ENCODE results near the gene ZDHHC11.

The ZDHHC11 gene

GRCh38 chr5:878125-878524 lies 27.3 kb upstream of the ZDHHC11 start:
- DNase-seq, result no peak

GRCh38 chr5:876398-877365 lies 25.9 kb upstream of the ZDHHC11 start:
- DNase-seq, result no peak

- no peak for DNase-seq
Measured at GRCh38 chr5:875931-876330, 25.1 kb upstream of the ZDHHC11 start.

GRCh38 chr5:873328-873727 lies 22.5 kb upstream of the ZDHHC11 start:
- no peak for DNase-seq

- no peak for DNase-seq
Measured at GRCh38 chr5:872301-872700, 21.5 kb upstream of the ZDHHC11 start.

- no peak for DNase-seq
Measured at GRCh38 chr5:871596-872298, 21.0 kb upstream of the ZDHHC11 start.

- DNase-seq, result no peak
Measured at GRCh38 chr5:870956-871355, 20.2 kb upstream of the ZDHHC11 start.

GRCh38 chr5:868428-869135 lies 17.8 kb upstream of the ZDHHC11 start:
- no peak for DNase-seq

- no peak for DNase-seq
Measured at GRCh38 chr5:867300-867870, 16.6 kb upstream of the ZDHHC11 start.

GRCh38 chr5:865771-866170 lies 15.0 kb upstream of the ZDHHC11 start:
- DNase-seq, result no peak

GRCh38 chr5:865168-865521 lies 14.4 kb upstream of the ZDHHC11 start:
- no peak for DNase-seq

- no peak for DNase-seq
Measured at GRCh38 chr5:864492-865167, 13.8 kb upstream of the ZDHHC11 start.

GRCh38 chr5:863244-863805 lies 12.5 kb upstream of the ZDHHC11 start:
- DNase-seq, result no peak

GRCh38 chr5:862367-863243 lies 11.8 kb upstream of the ZDHHC11 start:
- no peak for DNase-seq

- no peak for DNase-seq
Measured at GRCh38 chr5:861442-862366, 10.9 kb upstream of the ZDHHC11 start.

GRCh38 chr5:860506-861150 lies 9.8 kb upstream of the ZDHHC11 start:
- no peak for DNase-seq

GRCh38 chr5:859798-860296 lies 9.1 kb upstream of the ZDHHC11 start:
- DNase-seq, result no peak

- DNase-seq, result no peak
Measured at GRCh38 chr5:859391-859790, 8.6 kb upstream of the ZDHHC11 start.

GRCh38 chr5:858726-859125 lies 7.9 kb upstream of the ZDHHC11 start:
- no peak for DNase-seq
